ENCODE results near the gene BCL2L11. TPM values are rescaled to one million over a fixed set of nuclear protein-coding genes. Genes with fewer than 3 reads are reported as not detected.

The BCL2L11 gene
- total and polyA plus RNA-seq, 11 donors, result 1.9 to 16.2 (median 6.9) TPM

GRCh38 chr2:111169924-111170323 is 49.2 kb downstream of the BCL2L11 start:
- H3K27me3 ChIP-seq, result no peaks in the 10 kb centered on the region
- intact Hi-C loops (cut with DNase I), result loop anchor here in 1 of 10 donors (5.0 to 10.0 kb wide), 2 partner anchors 38 to 65 kb away; no protein-coding TSS in a partner anchor

GRCh38 chr2:111171337-111171930 is 50.7 kb downstream of the BCL2L11 start:
- Histone ChIP-seq H3K4me1 (peaks cover 0 to 15% (median 0%) of the 10 kb centered on the region in 12 donors), H3K4me3 (no peak overlapping the region), H3K27me3 (no peaks in the 10 kb centered on the region), H3K27ac (no peak overlapping the region), H3K9me3 (no peaks in the 10 kb centered on the region), H3K36me3 (peaks cover 0 to 4% (median 0%) of the 10 kb centered on the region in 9 donors)
- no peak for DNase-seq
- 58 to 67% (median 66%) methylated on average over 10 of the region's 10 CpGs for WGBS, 4 donors
- intact Hi-C loops (cut with DNase I), result no loop called here
- ATAC-seq, result no peak
- no peak for TF ChIP-seq CTCF (IDR thresholded peaks at IDR 0.05)
- TF ChIP-seq POLR2A (IDR thresholded peaks at IDR 0.05), result no peak

More at GRCh38 chr2:111169924-111170323, 49.2 kb downstream of the BCL2L11 start:
- WGBS, 4 donors, result 91 to 94% (median 94%) methylated on average over 3 of the region's 3 CpGs
- peaks cover 0 to 15% (median 6%) of the 10 kb centered on the region in 12 donors for H3K4me1 ChIP-seq
- ATAC-seq (no peak), DNase-seq (no peak)
- TF ChIP-seq POLR2A (IDR thresholded peaks at IDR 0.05) (no peak), CTCF (IDR thresholded peaks at IDR 0.05) (no peak)
- no peak overlapping the region for H3K4me3 ChIP-seq
- H3K9me3 ChIP-seq, result no peaks in the 10 kb centered on the region
- peaks cover 0 to 19% (median 10%) of the 10 kb centered on the region in 9 donors for H3K36me3 ChIP-seq
- no peak overlapping the region for H3K27ac ChIP-seq

- Histone ChIP-seq H3K4me3 (no peak overlapping the region), H3K9me3 (no peaks in the 10 kb centered on the region), H3K27me3 (no peaks in the 10 kb centered on the region), H3K36me3 (no peaks in the 10 kb centered on the region), H3K4me1 (peaks cover 0 to 13% (median 0%) of the 10 kb centered on the region in 12 donors), H3K27ac (no peak overlapping the region)
- no peak for TF ChIP-seq POLR2A (IDR thresholded peaks at IDR 0.05)
- no peak for TF ChIP-seq CTCF (IDR thresholded peaks at IDR 0.05)
- 96 to 97% (median 97%) methylated on average over 5 of the region's 5 CpGs for WGBS, 4 donors
- intact Hi-C loops (cut with DNase I), result no loop called here
- DNase-seq (peak in 1 of 5 donors; percentile 4), ATAC-seq (no peak)
Observed at GRCh38 chr2:111172666-111173065, 52.0 kb downstream of the BCL2L11 start.

- DNase-seq (no peak), ATAC-seq (no peak)
- no peak for TF ChIP-seq POLR2A (IDR thresholded peaks at IDR 0.05)
- no peak for TF ChIP-seq CTCF (IDR thresholded peaks at IDR 0.05)
- H3K9me3 ChIP-seq, result no peaks in the 10 kb centered on the region
- no peaks in the 10 kb centered on the region for H3K36me3 ChIP-seq
- no peak overlapping the region for H3K4me3 ChIP-seq
- H3K27me3 ChIP-seq, result no peaks in the 10 kb centered on the region
- no peak overlapping the region for H3K27ac ChIP-seq
- WGBS, 4 donors, result 92 to 97% (median 96%) methylated on average over 6 to 7 of the region's 7 CpGs
- H3K4me1 ChIP-seq, result peaks cover 0 to 9% (median 0%) of the 10 kb centered on the region in 12 donors
- intact Hi-C loops (cut with DNase I), result no loop called here
Observed at GRCh38 chr2:111173338-111173737, 52.6 kb downstream of the BCL2L11 start.

Data from heart left ventricle (tissue), 16 donors.